ENCODE results near the gene FNDC3B. TPM values are rescaled to one million over a fixed set of nuclear protein-coding genes. Genes with fewer than 3 reads are reported as not detected.

Gene FNDC3B
- total RNA-seq, 1 donor from 2014 or later, result 160 TPM

DNA sequence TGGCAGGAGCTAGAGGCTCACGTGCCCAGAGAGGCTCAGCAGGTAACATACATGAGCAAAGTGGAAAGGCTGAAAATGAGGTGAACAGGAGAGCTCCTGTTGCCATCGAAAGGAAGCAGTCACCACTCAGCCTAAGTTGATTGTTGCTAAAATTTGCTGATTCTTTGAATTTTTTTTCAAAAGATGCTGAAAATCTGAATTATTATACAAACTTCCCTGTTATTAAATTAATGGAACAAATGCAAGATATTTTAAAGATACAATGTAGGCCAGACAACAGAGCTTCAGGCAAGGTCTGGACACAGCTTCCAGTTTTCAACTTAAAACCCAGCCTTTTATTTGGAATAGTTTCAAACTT, 257.6 kb downstream of the FNDC3B start:
- intact Hi-C loops (cut with DNase I), result no loop called here
- H3K36me3 ChIP-seq, result peaks cover 64% of the 10 kb centered on the region
- no peaks in the 10 kb centered on the region for H3K4me1 ChIP-seq
- TF ChIP-seq, protein P1, sequence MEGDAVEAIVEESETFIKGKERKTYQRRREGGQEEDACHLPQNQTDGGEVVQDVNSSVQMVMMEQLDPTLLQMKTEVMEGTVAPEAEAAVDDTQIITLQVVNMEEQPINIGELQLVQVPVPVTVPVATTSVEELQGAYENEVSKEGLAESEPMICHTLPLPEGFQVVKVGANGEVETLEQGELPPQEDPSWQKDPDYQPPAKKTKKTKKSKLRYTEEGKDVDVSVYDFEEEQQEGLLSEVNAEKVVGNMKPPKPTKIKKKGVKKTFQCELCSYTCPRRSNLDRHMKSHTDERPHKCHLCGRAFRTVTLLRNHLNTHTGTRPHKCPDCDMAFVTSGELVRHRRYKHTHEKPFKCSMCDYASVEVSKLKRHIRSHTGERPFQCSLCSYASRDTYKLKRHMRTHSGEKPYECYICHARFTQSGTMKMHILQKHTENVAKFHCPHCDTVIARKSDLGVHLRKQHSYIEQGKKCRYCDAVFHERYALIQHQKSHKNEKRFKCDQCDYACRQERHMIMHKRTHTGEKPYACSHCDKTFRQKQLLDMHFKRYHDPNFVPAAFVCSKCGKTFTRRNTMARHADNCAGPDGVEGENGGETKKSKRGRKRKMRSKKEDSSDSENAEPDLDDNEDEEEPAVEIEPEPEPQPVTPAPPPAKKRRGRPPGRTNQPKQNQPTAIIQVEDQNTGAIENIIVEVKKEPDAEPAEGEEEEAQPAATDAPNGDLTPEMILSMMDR (IDR thresholded peaks at IDR 0.05), result no peak
- ATAC-seq (no peak), DNase-seq (no peak)
- no peaks in the 10 kb centered on the region for H3K27me3 ChIP-seq
- H3K9me3 ChIP-seq, result no peaks in the 10 kb centered on the region
- no peak overlapping the region for H3K27ac ChIP-seq
- no peak overlapping the region for H3K4me3 ChIP-seq

GRCh38 chr3:172298247-172298646, 258.9 kb downstream of the FNDC3B start:
- no peaks in the 10 kb centered on the region for H3K9me3 ChIP-seq
- no peak overlapping the region for H3K27ac ChIP-seq
- DNase-seq, result no peak
- H3K36me3 ChIP-seq, result peaks cover 64% of the 10 kb centered on the region
- TF ChIP-seq, protein P1 (IDR thresholded peaks at IDR 0.05), result no peak
- H3K27me3 ChIP-seq, result no peaks in the 10 kb centered on the region
- no peaks in the 10 kb centered on the region for H3K4me1 ChIP-seq
- no peak for ATAC-seq
- no peak overlapping the region for H3K4me3 ChIP-seq
- intact Hi-C loops (cut with DNase I), result no loop called here

GRCh38 chr3:172300187-172300586, 260.8 kb downstream of the FNDC3B start:
- Histone ChIP-seq H3K4me3 (no peak overlapping the region), H3K27me3 (no peaks in the 10 kb centered on the region), H3K36me3 (peaks cover 61% of the 10 kb centered on the region), H3K27ac (no peak overlapping the region), H3K4me1 (no peaks in the 10 kb centered on the region), H3K9me3 (no peaks in the 10 kb centered on the region)
- DNase-seq (no peak), ATAC-seq (no peak)
- intact Hi-C loops (cut with DNase I), result no loop called here
- TF ChIP-seq, protein P1 (IDR thresholded peaks at IDR 0.05), result no peak

DNA sequence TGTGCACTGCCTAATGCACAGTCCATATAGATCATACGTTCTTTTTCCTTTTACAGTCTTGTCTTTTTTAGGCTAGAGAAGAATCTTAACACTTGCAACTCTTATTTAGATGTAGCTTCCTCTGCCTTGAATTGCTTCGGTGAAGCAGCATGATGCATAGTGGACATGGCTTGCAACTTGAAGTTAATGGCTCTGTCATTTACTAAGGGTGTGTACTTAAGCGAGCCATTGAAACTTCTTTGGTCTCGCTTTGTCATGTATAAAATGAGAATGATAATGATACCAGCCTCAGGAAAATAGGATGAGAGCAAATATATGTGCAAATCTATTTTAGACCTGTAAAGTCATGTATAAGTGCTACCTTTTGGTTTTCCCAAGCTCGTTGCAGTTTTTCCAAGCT, 261.5 kb downstream of the FNDC3B start:
- TF ChIP-seq, protein P1 (IDR thresholded peaks at IDR 0.05), result no peak
- H3K27ac ChIP-seq, result no peak overlapping the region
- no peaks in the 10 kb centered on the region for H3K4me1 ChIP-seq
- intact Hi-C loops (cut with DNase I), result no loop called here
- no peak for DNase-seq
- ATAC-seq, result no peak
- peaks cover 55% of the 10 kb centered on the region for H3K36me3 ChIP-seq
- H3K4me3 ChIP-seq, result no peak overlapping the region
- H3K27me3 ChIP-seq, result no peaks in the 10 kb centered on the region
- H3K9me3 ChIP-seq, result no peaks in the 10 kb centered on the region

GRCh38 chr3:172302203-172302602, 262.8 kb downstream of the FNDC3B start:
- no peaks in the 10 kb centered on the region for H3K27me3 ChIP-seq
- DNase-seq, result no peak
- TF ChIP-seq, protein P1 (IDR thresholded peaks at IDR 0.05), result no peak
- no peak overlapping the region for H3K27ac ChIP-seq
- no peak overlapping the region for H3K4me3 ChIP-seq
- H3K36me3 ChIP-seq, result peaks cover 53% of the 10 kb centered on the region
- ATAC-seq, result no peak
- no peaks in the 10 kb centered on the region for H3K4me1 ChIP-seq
- intact Hi-C loops (cut with DNase I), result no loop called here
- H3K9me3 ChIP-seq, result no peaks in the 10 kb centered on the region

GRCh38 chr3:172303181-172303580, 263.8 kb downstream of the FNDC3B start:
- TF ChIP-seq, protein P1 (IDR thresholded peaks at IDR 0.05), result no peak
- ATAC-seq (no peak), DNase-seq (no peak)
- no peak overlapping the region for H3K27ac ChIP-seq
- H3K27me3 ChIP-seq, result no peaks in the 10 kb centered on the region
- no peaks in the 10 kb centered on the region for H3K4me1 ChIP-seq
- no peaks in the 10 kb centered on the region for H3K9me3 ChIP-seq
- H3K36me3 ChIP-seq, result peaks cover 58% of the 10 kb centered on the region
- no peak overlapping the region for H3K4me3 ChIP-seq
- intact Hi-C loops (cut with DNase I), result no loop called here

Data from upper lobe of right lung (tissue), 1 donor.